BE2C (cell line): ENCODE measurements around the gene LGSN.

Experiments
- DNase-seq: peaks from one replicate; pipeline ENCODE4 v3.0.0-alpha.2; 2020
- H3K27me3 ChIP-seq: fragments of 250-450 bp; sonication (Bioruptor Pico); 2 replicates; pipeline ENCODE4 v1.5.1; 2020; ENCODE audit warnings: mild to moderate bottlenecking
- H3K36me3 ChIP-seq: fragments of 250-450 bp; sonication (Bioruptor Pico); 2 replicates; pipeline ENCODE4 v1.5.1; 2020; ENCODE audit warnings: mild to moderate bottlenecking
- H3K4me1 ChIP-seq: fragments of 250-450 bp; sonication (Bioruptor Pico); 2 replicates; pipeline ENCODE4 v1.5.1; 2020
- H3K4me3 ChIP-seq: 2 replicates; pipeline ENCODE4 v1.5.1; 2011; ENCODE audit warnings: low read depth, low read length
- H3K9me3 ChIP-seq: fragments of 250-450 bp; sonication (Bioruptor Pico); 2 replicates; pipeline ENCODE4 v1.5.1; 2020
- TF ChIP-seq, protein P1 (sequence below): IDR thresholded peaks from 2 replicates; pipeline ENCODE4 v1.5.1; 2012; ENCODE audit warnings: mild to moderate bottlenecking, low read depth, low read length

Gene LGSN

DNA sequence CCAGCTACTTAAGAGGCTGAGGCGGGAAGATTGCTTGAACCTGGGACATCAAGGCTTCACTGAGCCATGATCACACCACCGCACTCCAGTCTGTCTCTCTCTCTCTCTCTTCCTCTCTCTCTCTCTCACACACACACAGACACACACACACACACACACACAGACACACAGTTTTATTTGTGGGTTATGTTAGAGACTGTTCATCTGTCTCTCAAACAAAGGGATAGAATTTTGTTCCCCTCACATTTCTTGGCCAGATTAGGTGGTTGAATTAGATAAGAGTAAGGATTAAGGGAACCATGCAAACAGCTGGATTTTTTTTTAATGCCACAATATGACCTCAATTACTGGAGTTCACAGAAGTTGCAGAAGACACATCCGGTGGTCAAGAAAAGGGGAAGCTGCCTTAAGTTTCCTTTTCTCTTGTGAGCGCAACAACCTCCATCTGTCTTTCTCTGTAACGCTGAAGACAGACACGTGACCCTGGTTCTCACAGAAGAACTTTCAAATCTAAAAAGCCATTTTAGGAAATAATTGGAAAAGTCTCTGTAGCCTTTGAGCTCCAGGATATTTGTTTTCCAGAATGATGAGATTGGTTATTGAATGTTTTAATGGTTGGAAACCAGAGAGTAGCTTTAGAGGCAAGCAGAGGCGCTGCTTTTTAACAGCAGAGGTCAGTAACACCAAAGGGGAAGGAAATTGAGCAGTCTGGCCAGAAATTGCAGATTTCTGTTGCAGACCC, 32.9 kb upstream of the LGSN start:
- no peak overlapping the region for H3K4me3 ChIP-seq
- no peaks in the 10 kb centered on the region for H3K4me1 ChIP-seq
- no peak for DNase-seq
- TF ChIP-seq, protein P1, sequence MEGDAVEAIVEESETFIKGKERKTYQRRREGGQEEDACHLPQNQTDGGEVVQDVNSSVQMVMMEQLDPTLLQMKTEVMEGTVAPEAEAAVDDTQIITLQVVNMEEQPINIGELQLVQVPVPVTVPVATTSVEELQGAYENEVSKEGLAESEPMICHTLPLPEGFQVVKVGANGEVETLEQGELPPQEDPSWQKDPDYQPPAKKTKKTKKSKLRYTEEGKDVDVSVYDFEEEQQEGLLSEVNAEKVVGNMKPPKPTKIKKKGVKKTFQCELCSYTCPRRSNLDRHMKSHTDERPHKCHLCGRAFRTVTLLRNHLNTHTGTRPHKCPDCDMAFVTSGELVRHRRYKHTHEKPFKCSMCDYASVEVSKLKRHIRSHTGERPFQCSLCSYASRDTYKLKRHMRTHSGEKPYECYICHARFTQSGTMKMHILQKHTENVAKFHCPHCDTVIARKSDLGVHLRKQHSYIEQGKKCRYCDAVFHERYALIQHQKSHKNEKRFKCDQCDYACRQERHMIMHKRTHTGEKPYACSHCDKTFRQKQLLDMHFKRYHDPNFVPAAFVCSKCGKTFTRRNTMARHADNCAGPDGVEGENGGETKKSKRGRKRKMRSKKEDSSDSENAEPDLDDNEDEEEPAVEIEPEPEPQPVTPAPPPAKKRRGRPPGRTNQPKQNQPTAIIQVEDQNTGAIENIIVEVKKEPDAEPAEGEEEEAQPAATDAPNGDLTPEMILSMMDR: peak; percentile 38
- no peaks in the 10 kb centered on the region for H3K27me3 ChIP-seq
- H3K36me3 ChIP-seq: no peaks in the 10 kb centered on the region
- H3K9me3 ChIP-seq: no peaks in the 10 kb centered on the region; the same call in 1 of the 2 replicates

DNA sequence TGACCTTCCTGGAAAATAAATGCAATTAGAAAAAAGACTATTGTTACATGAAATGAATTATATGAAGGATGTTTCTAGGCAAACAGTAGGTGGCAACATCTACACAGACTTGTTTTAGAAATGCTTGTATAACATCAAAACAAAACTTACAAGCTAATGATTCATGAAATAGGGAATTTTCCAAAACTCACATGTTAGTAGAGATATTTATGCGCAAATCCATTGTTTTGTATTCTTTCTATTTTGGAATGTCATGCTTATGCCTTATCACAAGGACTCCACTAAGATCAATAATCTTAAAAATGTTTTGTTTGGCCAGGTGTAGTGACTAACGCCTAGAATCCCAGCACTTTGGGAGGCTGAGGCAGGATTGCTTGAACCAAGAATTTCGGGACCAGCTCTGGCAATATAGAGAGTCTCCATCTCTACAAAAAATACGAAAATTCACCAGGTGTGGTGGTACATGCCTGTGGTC, 32.3 kb upstream of the LGSN start:
- no peaks in the 10 kb centered on the region for H3K36me3 ChIP-seq
- H3K27me3 ChIP-seq: no peaks in the 10 kb centered on the region
- TF ChIP-seq, protein P1: no peak
- DNase-seq: no peak
- H3K4me3 ChIP-seq: no peak overlapping the region
- no peaks in the 10 kb centered on the region; the same call in 1 of the 2 replicates for H3K9me3 ChIP-seq
- H3K4me1 ChIP-seq: no peaks in the 10 kb centered on the region

DNA sequence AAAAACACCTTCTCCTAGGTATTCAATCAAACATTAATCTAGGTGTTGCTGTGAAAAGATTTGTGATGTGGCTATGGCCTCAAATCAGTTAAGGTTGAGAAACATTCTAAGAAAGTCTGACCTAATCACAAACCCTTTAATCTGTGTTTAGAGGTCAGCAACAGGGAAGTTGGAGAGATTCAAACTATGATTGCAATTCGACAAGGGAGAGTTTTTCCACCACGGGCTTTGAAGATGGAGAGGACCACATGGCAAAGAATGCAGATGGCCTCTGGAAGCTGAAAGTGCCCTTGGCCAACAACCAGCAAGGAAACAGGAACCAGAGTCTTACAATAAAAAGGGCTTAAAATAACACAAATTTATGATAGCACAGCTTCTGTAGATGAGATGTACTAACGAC, 29.6 kb upstream of the LGSN start:
- H3K9me3 ChIP-seq: no peaks in the 10 kb centered on the region
- H3K36me3 ChIP-seq: no peaks in the 10 kb centered on the region
- no peak for DNase-seq
- no peaks in the 10 kb centered on the region for H3K4me1 ChIP-seq
- TF ChIP-seq, protein P1: no peak
- no peak overlapping the region for H3K4me3 ChIP-seq
- no peaks in the 10 kb centered on the region for H3K27me3 ChIP-seq

DNA sequence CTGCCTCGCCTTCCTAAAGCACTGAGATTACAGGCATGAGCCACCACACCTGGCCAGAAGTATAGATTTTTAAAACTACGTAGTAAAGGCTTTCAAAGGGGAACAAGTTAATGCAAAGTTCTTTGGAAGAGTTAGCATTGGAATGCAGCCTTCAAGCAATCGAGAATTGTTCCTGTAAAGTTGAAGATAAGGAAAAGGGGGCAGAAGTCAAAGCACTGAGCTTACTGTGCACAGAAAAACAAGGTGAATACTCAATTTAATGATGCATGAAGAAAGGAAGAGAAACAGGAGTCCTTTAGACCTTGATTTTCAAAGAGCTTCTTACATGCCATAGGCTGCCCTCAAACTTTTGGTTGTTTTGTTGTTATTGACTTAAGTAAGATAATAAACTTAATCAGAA, 29.1 kb upstream of the LGSN start:
- TF ChIP-seq, protein P1: no peak
- H3K27me3 ChIP-seq: no peaks in the 10 kb centered on the region
- no peaks in the 10 kb centered on the region for H3K4me1 ChIP-seq
- no peak for DNase-seq
- H3K36me3 ChIP-seq: no peaks in the 10 kb centered on the region
- no peaks in the 10 kb centered on the region for H3K9me3 ChIP-seq
- H3K4me3 ChIP-seq: no peak overlapping the region

DNA sequence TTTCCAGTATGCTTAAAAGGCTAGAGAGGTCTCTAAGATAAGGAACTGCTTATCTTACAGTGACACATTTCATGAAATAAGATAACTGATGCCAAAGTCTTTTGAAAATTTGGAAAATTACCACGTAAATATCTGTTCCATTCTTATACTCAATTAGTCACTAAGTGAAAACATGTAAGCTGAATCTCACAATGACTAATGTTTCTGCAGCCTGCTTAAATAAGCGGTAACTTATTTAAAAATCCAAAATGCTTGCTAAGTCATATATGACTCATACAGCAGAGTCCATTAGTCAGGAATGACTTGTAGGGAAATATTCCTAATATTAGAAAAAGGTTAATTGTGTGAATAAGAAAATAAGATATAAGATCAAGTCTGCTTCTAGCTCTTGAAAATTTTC, 27.8 kb upstream of the LGSN start:
- Histone ChIP-seq H3K4me1 (no peaks in the 10 kb centered on the region), H3K36me3 (no peaks in the 10 kb centered on the region), H3K4me3 (no peak overlapping the region), H3K9me3 (no peaks in the 10 kb centered on the region), H3K27me3 (no peaks in the 10 kb centered on the region)
- DNase-seq: no peak
- TF ChIP-seq, protein P1: no peak

DNA sequence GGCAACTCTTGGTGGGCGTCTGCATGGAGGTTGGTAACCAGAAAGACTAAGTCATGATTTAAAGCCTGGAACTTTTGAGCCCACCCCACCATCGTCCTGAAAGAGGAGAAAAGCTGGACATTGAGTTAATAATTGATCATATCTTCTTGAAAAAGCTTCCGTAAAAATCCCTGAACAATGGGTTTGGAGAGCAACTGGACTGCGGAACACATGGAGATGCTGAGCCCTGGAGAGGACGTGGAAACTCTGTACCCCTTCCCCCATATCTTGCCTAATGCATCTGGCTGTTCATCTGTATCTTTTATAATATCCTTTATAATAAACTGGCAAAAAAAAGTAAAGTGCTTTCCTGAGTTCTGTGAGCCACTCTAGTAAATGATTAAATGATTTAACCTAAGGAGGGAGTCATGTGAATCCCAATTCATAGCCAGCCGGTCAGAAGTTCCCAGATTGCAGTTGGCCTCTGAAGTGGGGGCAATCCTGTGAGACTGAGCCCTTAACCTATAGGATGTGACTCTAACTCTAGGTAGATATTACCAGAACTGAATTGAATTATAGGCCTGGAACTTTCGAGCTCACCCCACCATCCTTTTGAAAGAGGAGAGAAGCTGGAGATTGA, 26.5 kb upstream of the LGSN start:
- TF ChIP-seq, protein P1: no peak
- DNase-seq: no peak
- no peaks in the 10 kb centered on the region for H3K9me3 ChIP-seq
- no peak overlapping the region for H3K4me3 ChIP-seq
- H3K4me1 ChIP-seq: no peaks in the 10 kb centered on the region
- H3K36me3 ChIP-seq: no peaks in the 10 kb centered on the region
- no peaks in the 10 kb centered on the region for H3K27me3 ChIP-seq
